NCI-H1436 treated with DMSO at 0.1 percent for 48 hours (cell line): ENCODE results near the gene PSKH1.
"Not testable (repeated sequence)": the region's sequence is repeated elsewhere in the genome, so short reads cannot be mapped to it uniquely, and the experiment has no call there.

ENCODE experiments used
- DNase-seq: peaks from one replicate; lab custom pipeline; 2025; lab: John Stamatoyannopoulos, UW

PSKH1 gene

DNA sequence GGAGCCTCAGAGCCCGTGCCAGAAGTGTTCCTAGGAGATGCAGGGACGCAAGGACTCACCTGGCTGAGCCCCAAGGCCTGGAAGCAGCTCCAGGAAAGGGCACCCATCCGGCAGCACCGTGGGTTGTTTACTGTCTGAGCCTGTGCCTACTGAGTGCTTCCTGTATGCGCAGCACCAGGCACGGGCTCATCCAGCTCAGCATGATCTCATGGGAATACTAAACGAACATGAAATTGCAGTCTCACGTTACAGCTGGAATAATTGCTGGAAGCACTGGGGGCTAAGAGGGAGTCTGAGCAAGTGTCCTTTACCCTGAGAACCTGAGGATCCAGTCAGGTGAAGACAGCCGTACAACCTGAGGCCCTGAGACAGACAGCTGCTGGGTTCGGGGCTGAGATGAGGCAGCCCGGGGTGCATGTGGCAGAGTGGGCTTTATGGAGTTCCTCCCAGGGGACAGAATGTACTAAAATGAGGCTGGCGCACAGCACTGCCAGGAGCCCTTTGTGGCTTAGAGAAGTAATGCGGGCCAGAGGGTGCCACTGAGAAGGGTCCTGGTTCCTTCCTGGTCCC is 33.2 kb downstream of the PSKH1 start:
- DNase-seq = peak; percentile 67

- no peak for DNase-seq
Measured at GRCh38 chr16:67927131-67927941, 34.3 kb downstream of the PSKH1 start.

DNA sequence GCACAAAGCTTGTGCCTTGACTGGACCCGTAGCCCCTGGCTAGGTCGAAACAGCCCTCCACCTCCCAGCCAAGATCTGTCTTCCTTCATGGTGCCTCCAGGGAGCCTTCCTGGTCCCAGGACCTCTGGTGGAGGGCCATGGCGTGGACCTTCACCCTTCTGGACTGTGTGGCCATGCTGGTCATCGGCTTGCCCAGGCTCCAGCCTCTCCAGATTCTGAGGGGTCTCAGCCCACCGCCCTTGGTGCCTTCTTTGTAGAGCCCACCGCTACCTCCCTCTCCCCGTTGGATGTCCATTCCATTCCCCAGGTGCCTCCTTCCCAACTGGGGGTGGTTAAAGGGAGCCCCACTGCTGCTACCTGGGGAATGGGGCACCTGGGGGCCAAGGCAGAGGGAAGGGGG is 35.1 kb downstream of the PSKH1 start:
- DNase-seq = no peak

- no peak for DNase-seq
Measured at GRCh38 chr16:67928561-67929364, 35.7 kb downstream of the PSKH1 start.

GRCh38 chr16:67930191-67930590 is 37.1 kb downstream of the PSKH1 start:
- no peak for DNase-seq

DNA sequence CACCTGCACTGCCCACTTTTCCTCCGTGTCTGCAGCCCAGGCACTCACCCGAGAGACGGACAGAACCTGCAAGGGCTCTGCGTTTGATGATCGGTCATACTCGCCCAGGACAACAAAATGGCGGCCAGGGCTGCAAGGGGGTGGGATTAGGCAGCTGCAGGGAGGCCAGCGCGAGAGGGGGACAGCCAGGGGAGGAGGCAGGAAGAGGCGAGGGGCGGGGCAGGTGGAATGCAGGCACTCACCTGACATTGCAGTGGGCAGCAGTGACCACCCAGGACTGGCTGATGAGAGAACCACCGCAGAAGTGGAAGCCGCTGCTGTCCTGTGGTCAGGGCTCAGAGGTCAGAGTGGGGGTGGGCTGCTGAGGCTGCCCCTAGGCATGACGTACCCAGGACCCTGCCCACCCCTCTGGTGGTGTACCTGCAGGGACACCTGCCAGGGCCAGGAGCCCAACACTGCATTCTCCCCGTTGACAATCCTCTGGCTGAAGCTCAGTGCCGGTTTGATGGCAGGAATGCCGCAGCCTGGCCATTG is 37.7 kb downstream of the PSKH1 start:
- DNase-seq = no peak

DNA sequence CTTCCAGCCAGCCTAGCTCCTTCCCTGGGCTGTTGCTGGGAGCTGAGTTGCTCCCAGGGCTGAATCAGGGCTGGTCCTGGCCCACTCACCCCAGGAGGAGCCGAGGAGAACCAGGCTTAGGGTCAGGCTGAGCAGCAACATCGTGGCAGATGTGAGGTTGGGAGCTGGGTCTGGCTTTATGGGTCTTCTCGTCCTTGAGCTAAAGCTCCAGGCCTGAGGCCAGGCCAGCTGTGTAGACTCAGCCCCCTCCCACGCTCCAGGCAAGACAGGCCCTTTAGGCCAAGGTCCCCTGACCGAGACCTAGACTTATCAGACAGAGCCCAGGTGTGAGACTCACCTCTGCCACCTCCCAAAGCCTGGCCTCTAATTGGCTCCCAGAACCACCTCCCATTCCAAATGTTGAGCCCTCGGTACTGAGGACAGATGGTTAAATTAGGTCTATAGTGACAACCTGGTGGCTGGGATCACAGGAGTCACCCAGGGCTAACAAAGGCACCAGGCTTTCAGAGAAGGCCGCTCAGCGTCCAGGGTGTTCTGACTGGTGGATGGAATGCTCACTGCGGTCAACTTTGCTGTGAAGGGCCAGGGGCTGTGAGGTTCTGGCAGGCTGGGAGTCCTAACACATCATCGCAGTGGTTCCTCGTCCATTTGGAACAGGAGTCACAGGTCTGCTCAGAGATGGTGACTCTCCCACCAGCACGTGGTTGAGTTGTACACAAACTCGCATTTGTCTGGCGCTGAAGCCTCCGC is 38.8 kb downstream of the PSKH1 start, which contains the start of gene CTRL:
CTRL (minus strand) TSS at position 151 of the 750 bp plus-strand sequence; CDS start at position 141, 10 bp downstream.
- DNase-seq = no peak

GRCh38 chr16:67932462-67932840 is 39.4 kb downstream of the PSKH1 start:
- DNase-seq = no peak

DNA sequence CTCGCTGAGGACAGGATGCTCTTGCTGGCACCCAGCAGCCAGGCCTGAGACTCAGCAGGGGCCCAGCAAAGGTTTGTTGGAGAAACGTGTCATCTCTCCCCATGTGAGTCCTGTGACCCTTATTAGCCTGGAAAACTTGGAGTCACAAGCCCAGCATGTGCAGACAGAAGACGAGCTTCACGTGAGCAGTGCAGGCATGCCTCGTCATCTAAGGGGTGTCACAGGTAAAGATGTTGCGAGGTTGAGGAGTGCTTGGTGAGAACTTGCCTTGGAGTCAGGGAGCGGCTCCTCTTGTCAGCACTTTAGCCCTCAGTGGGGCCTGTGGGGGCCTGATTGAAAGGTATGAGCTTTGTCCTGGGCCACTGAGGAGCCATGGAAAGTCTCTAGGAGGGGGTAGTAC is 40.8 kb downstream of the PSKH1 start:
- no peak for DNase-seq

- no peak for DNase-seq
Measured at GRCh38 chr16:67934306-67935100, 41.4 kb downstream of the PSKH1 start.

DNA sequence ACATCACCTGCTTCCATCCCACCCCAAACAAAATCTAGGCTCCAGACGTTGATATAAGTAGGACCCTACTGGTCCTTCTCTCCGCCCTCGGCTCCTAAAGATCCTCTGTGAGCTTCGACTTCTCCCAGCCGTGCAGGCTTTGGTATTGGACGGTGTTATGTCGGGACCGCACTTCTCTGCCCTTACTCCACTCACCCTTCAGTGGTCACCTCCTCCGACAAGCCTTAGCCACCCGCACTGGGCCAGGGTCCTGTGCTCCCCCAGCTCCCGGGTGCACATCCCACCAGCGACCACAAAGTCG is 42.0 kb downstream of the PSKH1 start:
- no peak for DNase-seq

DNA sequence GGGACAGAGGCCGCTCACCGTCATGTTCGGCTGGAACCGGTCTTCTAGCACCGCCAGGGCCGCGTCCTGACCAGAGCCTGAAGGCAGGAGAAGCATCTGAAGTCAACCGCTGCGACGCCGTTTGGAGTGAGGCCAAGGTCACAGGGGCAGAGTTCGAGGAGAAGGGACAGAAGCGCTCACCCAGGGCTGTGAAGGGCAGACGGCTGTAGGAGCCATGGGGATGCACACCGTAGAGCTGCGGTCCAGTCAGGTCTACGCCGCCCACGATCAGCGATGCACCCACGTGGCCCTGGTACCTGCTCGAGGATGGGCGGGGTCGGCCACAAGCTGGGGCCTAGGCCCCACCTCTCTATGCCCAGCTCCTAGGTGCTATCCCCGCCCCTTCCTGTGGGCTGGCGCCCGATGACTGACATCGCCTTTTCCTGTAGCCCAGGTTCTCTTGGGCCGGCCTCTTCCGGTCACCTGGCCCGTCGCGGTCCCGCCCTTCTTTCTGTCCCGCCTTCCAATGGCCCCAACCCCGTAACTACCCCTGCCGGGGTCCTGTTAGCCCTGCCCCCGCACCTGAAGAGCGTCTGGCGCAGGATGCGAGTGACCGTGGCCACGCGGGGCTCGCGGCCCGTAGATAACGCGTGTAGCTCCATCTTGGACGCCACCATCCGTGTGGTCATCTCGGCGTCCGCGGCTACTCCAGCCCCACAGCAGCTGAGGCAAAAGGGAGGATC is 42.5 kb downstream of the PSKH1 start:
- peak; percentile 84 for DNase-seq

DNA sequence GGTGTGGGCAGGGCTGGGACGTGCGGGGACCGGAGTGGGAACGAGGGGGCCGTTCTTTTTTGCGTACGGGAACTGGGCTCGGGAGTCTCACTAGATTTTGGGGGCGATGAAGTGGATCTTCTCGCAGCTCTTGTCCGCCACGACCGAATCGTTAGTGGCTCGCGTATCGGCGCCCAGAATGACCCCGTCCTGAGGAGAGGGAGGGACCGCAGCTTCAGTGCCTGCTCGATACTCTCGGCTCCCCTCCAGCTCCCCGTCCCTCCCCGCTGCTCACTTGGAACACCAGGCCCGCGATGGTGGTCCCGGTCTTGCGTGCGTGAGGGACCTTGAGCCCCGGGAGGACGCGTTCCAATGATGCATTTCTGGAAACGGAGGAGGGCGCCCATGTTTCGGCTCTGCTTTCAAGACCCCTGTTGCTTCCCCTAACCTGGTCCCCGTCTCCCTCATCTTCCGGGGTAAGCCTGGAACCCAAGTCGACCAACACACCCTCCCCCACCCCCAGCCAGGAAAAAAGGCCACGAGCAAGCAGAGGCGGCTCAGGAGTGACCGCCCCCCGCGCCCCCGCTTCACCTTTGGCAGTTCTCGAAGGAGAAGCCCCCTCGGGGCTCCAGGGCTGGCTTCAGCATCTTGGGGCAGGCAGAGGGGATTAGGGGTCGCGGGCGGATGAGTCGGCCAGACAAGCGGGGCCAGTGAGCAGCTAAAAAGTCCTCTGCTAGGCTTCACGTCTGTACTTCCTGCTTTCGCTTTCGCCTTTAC is 43.2 kb downstream of the PSKH1 start, which contains the start of gene PSMB10:
PSMB10 (minus strand) TSS at position 727 of the 756 bp plus-strand sequence; CDS start at position 626, 101 bp downstream.
- no peak for DNase-seq

DNA sequence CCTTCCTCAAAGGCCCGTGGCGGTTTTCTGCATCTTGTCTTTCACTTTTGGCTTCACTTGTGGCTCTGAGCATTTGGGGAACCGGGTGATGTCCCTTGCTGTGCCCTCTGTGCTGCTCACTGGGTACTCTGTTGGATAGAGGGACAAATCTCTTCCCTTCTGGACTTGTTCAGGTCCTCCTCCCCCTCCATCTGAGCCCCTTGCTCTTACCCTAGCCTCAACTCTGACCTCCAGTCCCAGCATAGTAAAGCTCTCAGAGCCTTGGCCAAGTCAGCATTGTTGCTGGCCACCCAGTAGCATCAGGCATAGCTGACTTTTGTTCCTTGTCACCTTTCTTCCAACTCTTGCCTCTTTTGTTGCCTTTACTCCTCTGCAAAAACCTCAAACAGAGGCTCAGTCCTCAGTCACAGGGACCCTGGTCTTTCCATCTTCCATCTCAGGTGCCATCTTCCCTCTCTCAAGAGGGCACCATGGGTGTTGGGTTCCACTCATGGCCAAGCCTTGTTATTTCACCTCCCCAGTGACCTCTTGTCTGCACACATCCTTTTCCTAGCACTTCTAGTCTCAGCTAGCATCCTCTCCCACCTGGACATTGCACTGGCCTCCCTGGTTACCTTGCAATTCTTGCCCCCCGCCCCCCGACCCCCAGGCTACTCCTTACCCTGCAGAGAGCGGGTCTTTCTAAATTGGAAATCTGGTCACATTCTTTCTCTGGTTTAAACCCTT is 44.0 kb downstream of the PSKH1 start:
- no peak for DNase-seq

DNA sequence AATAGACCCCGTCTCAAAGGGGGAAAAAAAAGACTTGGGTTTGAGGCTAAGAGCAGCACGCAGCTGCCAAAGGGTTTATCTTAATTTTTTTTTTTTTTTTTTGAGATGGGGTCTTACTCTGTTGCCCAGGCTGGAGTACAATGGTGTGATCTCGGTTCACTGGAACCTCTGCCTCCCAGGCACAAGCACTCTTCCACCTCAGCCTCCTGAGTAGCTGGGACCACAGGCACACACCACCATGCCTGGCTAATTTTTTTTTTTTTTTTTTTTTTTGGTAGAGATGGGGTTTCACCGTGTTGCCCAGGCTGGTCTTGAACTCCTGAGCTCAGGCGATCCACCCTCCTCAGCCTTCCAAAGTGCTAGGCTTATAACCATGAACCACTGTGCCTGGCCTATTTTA is 44.7 kb downstream of the PSKH1 start:
- not testable (repeated sequence) for DNase-seq

DNA sequence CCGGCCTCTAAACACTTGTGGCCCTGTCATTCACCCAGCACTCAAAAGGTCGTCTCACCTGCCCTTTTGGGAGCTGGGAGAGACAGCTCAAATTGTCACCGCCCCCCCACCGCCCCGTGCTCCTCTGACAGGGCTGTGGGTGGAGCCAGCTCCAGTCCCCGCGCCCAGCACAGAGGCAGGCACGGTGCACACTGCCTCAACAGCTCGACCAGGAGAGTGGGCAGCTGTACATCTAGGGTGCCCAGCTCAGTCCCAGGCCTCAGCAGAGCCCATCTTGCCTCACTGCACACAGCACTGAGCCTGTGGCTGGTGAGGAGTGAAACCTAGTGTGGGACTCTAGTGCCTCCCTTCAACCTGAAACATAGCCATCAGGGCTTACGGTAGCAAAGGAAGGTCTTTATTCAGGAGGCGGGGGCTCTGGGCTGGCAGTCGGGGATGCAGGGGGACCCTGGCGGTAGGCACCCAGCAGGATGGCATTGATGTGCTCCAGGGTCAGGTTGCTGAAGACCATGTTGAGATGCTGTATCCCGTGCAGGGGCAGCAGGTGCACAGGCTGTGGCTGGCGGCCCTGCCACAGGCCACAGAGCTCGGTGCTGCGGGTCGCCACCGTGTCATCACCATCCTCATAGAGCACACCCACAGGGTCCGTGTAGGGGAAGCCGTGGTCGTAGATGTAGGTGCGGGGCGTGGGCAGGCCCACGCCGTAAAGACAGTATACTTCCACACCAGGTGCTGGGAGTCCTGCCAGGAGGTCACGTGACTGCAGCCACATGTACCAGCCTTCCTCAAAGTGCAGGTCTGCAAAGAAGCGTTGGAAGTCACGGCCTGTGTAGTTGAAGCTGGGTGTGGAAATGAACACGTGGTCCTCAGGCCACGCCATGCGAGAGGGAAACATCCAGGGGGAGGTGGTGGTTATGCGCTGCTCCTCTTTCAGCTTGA is 46.7 kb downstream of the PSKH1 start:
- no peak for DNase-seq

- DNase-seq = no peak
Measured at GRCh38 chr16:67940446-67941089, 47.5 kb downstream of the PSKH1 start.
